ENCODE data around the gene BRMS1L.
"Not testable (repeated sequence)": the region's sequence is repeated elsewhere in the genome, so short reads cannot be mapped to it uniquely, and the experiment has no call there.

The BRMS1L gene, protein sequence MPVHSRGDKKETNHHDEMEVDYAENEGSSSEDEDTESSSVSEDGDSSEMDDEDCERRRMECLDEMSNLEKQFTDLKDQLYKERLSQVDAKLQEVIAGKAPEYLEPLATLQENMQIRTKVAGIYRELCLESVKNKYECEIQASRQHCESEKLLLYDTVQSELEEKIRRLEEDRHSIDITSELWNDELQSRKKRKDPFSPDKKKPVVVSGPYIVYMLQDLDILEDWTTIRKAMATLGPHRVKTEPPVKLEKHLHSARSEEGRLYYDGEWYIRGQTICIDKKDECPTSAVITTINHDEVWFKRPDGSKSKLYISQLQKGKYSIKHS

DNA sequence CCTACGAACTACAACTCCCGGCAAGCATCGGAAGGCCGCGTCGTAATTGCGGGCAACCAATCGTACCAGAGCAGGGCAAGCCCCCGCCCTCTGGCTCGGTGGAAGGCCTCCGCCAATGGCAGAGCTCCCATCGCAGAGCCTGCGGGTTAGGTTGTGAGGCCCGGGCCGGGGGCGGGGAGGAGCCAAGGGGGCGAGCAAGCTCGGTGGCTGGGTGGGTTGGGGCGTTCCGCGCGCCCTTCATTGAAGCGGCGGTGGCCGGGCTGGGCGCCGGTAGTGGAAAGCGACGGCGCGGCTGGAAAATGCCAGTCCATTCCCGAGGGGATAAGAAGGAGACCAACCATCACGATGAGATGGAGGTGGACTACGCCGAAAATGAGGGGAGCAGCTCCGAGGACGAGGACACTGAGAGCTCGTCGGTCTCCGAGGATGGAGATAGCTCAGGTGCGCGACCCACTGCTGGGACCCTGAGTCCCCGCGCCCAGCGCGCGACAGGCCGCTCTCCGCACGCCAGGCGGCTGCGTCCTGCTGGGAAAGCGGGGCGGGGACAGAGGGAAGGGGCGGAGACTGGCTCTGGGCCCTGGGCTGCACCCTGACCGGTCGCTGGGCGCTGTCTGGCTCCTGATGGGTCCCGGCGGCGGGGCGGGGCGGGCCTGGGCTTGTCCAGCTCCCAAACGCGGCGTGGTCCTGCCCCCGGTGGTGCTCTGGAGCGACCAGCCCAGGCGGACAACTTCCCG lies at the start of gene BRMS1L:
TSS of gene BRMS1L (plus strand) at position 121 of the 734 bp plus-strand sequence. CDS start at position 300, 179 bp downstream.
- DNase-seq: peak; percentile 97

DNA sequence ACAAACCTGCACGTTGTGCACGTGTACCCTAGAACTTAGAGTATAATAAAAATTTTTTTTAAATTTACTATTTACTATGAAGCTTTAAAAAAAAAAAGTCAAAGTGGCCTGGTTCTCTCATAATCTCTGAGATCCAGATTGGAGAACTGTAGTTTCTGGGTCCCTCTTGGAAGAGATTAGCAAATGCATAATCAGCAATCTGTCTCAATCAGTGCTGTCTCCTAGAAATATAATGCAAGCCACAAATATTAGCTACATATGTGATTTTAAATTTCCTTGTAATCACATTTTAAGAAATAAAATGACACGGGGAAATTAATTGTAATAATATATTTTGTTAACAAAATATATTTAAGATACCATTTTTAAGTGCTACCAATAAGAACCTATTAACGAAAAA lies 49.3 kb upstream of the BRMS1L start:
- no peak for DNase-seq

DNA sequence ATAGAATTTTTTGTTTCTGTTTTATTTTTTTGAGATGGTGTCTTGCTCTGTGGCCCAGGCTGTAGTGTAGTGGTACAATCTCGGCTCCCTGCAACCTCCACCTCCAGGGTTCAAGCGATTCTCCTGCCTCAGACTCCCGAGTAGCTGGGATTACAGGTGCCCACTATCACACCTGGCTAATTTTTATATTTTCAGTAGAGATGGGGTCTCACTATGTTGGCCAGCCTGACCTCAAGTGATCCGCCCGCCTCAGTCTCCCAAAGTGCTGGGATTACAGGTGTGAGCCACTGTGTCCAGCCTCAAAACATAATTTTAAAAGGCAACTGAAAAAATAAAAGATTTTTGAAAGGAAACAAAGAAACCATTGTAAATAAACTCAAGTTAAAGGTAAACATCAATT lies 48.6 kb upstream of the BRMS1L start:
- DNase-seq: not testable (repeated sequence)

DNA sequence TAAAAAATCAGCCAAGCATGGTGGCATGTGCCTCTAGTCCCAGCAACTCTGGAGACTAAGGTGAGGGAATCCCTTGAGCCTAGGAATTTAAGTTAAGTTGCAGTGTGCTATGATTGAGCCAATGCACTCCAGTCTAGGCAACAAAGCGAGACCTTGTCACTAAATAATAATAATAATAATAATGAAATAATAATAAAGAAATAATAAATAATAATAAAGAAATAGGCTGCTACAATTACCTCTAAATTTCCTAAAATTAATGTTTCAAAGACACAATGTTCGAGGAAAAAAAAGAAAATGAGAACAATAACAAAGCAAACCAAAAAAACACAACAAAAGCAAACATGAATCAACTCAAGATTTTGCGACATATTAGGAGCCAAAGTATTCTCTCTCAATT lies 46.8 kb upstream of the BRMS1L start:
- DNase-seq: no peak

DNA sequence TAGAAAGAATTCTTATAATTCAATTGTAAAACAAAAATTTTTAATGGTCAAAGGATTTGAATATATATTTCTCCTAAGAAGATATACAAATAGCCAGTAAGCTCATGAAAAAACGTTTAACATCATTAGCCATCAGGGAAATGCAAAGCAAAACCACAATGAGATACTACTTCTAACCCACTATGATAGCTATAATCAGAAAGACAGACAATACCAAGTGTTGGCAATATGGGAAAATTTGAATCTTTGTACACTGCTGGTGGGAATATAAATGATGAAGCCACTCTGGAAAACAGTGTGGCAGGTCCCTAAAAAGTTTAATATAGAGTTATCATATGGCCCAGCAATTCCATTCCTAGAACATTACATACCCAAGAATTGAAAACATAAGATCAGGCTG lies 42.4 kb upstream of the BRMS1L start:
- DNase-seq: no peak

DNA sequence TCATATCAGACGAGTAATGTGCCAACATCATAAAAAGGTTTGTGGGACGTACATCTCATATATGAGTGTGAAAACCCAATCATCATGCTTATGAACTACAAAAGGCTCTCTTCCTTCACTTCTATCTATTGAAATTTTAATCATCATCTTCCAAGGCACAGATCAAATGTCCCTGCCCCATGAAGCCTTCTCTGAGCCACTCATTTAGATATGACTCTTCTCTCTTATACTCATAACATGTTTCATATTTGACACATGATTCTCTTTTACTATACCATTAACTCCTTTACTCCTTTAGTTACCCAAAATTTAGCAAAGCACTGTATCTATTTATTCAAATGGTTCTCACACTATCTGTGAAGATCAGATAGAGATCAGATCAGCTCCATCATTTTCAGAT lies 39.3 kb upstream of the BRMS1L start:
- no peak for DNase-seq

DNA sequence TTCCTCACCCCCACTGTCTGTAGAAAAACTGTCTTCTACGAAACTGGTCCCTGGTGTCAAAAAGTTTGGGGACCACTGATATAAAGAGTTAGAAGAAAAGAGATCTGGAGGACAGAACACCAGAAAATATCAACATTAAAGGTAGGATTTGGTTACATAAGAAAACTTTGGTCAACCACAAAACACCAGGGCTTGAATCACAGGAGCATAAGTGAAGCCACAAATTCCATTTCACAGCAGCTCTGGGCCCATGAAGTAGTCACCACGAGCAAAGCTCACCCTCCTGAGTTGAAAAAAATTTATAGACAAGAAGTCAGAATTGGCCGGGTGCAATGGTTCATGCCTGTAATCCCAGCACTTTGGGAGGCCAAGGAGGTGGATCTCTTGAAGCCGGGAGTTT lies 36.5 kb upstream of the BRMS1L start:
- no peak for DNase-seq

DNA sequence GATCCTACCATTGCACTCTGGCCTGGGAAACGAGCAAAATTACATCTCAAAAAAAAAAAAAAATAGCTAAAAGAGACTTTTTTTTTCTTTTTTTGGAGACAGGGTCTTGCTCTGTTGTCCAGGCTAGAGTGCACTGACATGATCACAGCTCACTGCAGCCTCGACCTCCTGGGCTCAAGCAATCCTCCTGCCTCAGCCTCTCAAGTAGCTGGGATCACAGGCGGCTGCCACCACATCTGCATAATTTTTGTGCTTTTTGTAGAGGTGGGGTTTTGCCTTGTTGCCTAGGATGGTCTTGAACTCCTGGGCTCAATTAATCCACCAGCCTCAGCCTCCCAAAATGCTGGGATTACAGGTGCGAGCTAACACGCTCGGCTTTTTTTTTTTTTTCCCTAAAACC lies 28.3 kb upstream of the BRMS1L start:
- no peak for DNase-seq

DNA sequence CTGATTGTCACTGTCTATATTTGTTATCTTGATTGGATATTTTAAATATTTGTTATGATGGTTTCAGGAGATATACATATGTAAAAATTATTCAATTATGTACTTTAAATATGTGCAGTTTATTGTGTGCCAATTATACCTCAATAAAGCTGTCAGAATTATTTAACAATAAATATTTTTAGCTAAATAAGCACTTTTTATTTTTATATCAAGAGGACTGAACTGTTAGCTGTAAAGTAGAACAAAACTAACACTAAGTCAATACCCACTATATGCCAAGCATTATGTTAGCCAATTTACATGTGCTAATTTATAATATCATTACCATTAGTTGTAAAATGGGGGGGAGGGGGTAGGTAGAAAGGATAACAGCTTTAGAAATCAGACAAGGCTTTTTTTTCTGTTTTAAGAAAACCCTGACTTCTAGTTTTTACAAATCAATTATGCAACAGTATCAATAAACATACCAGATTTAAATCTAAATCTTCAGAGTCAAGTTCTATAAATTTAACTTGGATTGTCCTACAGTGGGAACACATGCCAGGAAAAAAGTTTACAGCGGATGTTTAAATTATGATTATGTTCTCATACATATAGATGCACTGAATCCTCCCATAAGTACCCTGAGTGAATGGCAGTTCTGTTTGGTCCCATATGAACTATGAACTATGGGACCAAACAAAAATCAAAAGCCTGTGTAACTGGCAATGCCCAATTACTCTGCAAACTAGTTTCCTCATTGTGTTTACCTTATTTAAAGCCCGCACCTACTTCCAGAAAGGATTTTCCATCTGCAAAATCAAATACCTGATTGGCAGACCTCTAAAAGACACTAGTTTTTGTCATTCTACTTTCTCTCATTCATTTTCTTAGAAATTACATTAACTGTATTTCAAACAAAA lies 19.9 kb upstream of the BRMS1L start:
- no peak for DNase-seq

DNA sequence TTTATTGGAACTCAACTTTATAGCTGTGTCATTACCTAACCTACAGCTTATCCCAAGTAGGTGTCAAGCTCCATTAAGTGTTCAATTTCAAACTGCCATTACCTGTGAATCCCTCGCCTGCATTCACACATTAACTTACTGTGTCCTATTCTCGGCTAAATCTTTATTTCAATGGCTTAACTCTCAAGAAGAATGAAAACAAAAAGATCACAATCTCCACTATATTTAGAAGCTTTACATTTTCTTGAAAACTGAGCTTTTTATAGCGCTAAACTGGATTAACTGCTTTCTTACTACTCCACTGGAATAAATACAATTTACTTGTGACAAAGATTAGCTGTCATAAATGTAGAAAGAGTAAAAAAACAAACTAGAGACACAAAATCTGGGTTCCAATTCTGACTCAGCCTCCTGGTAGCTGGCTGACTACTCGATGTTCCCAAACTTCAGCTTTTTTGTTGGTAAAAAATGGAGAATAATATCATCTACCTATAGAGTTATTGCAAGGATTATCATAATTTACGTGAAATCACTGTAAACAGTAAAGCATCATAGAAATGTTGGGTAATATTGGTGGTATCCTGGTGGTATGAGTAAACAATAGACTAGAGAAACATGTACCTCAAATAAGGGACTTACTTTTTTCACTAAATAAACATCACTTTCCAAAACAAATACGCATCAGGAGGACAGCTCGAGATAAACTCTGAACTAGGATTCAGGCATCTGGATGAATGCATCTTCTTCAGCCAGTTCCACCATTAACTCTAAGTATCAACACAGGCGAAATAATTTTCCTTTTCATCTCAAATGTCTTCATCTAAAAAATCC lies 18.8 kb upstream of the BRMS1L start:
- no peak for DNase-seq

DNA sequence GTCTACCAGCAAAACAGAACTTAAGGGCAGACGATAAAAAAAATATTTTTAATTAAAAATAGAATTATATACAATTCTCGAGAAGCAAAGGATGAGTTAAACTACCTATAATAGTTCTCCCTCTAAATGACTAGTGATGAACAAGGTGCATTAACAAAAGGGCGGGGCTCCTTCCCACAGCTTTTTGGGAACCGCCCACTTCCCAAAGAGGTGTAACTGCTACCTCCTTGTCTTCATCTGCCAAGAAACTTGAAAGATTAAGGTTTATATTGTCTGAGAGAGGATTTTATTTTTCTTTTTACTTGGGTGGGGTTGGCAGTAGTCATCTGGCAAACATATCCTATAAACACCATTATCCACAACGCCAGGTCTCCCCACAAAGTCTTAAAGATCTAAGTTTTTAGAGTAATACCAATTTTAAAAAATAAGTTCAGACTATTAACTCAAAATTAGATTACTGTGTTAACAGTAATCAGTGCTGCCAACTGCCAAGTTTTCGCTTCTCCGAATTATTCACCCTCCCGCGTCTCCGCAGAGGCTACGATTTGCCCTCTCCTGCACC lies 18.0 kb upstream of the BRMS1L start:
- peak; percentile 16 to 40 for DNase-seq

DNA sequence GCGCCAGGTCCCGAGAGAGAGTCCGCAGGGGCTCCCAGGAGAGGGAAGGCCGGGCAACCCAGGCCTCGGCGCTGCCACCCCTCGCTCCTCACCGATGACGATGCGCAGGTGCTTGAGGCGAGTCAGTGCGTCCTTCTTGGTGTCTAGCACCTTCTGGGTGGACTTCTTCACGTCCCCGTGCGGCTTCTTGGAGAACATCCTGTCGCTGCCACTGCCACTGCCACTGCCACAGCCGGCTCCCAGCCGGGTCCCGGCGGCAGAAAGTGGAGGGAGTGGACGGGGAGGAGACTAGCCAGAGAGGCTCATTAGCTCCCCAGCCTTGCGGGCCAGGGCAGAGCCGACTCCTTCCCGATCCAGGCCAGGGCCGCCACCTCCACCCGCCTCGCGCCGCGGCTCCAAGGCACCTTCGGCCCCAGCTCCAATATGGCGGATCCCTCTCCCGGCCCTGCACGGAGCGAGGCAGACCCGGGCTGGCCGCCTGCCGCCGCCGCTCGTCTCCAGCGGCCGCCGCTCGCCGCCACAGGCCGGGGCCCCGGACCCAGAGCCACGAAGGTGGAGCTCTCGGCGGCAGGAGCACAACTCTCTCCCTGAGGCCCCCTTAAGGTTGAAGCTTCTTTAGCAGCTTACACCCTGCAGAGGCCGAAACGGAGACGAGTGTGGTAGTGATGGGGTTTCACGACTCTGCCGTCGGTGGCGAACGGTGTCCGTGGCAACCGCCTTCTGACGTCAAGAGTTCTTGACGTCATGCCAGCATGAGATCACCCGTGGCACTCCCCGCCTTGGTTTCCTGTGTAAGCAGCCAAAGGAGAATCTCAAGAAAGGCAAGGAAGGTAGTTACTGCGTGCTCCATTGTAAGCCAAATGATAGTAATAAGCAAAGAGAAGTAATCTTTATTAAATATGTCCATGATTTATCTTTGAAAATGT lies 17.2 kb upstream of the BRMS1L start, which contains the start of gene RALGAPA1:
TSS of gene RALGAPA1 (minus strand) at position 658 of the 926 bp plus-strand sequence. CDS start at position 198, 460 bp downstream.
- peak; percentile 96 to 97 for DNase-seq

DNA sequence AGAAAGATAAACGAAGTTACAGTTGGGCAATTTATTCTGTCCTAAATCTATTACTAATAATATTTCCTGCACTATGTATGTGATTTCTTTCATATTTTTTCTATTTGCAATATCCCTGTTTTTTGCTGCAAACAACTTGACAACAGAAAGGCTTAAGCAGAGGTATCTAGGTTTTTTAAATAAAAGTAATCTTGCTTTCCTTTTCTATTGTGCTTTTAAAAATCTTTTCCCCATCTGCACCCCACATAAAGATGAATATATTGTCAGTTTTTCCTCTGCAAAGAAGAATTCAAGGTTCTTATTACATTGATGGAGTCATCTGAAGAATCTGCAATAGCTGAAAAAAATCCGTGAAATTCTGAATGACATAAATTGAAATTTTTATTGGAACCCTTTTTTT lies 16.5 kb upstream of the BRMS1L start:
- DNase-seq: no peak

DNA sequence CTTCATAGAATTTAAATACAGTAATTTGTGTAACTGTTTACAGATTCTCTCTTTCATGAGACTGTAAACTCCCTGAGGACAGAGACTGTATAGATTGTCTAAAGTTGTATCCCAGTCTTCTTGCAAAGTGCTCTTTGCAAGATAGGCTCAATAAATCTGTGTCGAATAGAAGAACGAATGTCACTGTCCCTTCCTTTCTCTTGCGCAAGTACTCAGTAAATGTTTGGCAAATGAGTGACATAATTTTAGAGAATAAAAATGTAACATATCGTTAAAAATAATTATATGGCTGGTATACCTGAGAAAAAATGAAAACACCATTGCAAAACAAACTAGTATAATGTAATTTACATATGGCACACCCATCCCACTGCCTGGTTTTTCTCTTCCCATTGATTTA lies 15.2 kb upstream of the BRMS1L start:
- DNase-seq: no peak

DNA sequence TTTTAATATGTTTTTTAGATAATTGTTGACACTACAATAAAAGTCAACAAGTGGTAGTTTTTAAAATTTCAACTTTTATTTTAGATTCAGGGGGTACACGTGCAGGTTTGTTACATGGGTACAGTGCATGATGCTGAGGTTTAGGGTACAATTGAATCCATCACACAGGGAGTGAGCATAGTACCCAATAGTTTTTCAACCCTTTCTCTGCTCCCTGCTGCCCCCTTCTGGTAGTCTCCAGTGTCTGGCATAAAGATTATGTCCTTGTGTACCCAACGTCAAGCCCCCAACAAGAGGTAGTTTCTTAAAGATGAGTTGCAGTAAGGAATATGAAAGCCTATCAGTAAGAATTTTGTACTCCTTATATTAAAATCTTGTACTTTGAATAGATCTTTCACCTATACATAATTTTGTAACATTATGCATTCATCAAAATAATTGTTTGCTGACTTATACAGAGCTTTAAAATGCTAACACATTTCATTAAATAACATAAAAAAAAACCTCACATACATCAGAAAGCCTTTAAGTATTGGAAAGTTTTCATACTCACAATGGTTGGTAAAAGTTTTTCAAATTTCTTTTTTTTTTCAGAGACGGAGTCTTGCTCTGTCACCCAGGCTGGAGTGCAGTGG lies 11.7 kb upstream of the BRMS1L start:
- DNase-seq: peak; percentile 76 to 85

DNA sequence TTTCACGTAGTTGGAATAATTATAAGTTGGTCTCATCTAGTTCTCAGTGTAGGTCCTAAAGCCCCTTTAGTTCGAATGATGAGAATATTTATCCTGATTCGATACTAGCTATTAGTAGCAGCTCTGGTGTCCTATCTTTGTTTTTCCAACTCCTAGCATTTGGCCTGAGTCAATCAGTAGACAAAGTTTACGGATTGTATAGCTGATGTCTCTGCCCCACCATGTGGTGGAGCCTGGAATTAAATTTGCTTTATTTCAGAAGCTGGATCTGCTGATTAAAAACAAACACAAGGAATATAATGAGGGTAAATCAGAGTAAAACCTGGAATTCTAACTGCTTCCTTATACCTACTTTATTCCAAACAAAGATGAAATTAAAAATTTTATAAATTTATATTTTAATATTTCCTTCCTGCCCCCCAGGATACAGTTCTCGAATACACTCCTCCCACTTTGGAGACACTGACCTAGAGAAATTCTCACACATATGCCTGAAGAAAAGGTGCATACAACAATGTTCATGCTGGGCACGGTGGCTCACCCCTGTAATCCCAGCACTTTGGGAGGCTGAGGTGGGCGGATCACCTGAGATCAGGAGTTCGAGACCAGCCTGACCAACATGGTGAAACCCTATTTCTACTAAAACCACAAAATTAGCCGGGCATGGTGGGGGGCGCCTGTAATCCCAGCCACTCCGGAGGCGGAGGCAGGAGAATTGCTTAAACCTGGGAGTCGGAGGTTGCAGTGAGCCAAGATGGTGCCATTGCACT lies 7.6 kb upstream of the BRMS1L start:
- peak in 1 of 2 donors; percentile 36 for DNase-seq

DNA sequence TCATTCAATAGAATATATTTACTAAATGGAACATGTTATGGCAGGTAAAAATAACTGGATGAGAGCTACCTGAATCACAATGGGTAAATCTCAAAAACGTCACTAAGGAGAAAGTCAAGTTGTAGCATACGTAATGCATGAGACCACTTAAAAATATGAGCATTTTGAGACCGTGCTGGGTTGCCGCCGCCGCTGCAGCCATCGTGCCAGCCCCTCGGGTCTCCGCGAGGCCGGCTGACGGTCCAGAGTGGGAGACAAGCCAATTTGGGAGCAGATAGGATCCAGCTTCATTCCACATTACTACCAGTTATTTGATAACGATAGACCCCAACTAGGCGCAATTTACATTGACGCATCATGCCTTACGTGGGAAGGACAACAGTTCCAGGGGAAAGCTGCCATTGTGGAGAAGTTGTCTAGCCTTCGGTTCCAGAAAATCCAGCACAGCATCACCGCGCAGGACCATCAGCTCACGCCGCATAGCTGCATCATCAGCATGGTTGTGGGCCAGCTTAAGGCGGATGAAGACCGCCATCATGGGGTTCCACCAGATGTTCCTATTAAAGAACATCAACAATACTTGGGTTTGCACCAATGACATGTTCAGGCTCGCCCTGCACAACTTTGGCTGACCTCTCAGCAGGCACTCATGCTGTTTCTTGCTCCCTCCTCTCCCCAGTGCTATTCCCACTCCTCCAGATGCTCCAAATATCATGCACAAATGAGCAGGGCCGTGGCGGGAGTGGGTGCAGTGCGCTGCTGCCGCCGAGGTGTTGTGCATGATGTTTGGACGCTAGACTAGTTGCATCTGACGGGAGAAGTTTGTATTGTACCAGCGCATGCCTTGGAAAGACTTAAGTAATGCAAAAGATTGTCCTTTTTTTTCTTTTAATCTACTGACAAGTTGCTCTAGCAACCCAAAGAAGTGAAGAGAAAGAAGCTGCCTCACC lies 6.3 kb upstream of the BRMS1L start:
- DNase-seq: no peak
